Hepatocyte (in vitro differentiated cells): Measurements from ENCODE around the gene PRR18.

Experiments used
- CTCF ChIP-seq: fragments of 200-600 bp; sonication (generic); IDR thresholded peaks from 2 replicates; pipeline ENCODE4 v1.5.1; 2016; ENCODE audit warnings: antibody characterized with exemption, mild to moderate bottlenecking; ENCODE audit not compliant: poor library complexity
- EZH2 ChIP-seq: fragments of 200-600 bp; sonication (generic); IDR thresholded peaks from 2 replicates; pipeline ENCODE4 v1.6.1; 2016; ENCODE audit warnings: antibody characterized with exemption, mild to moderate bottlenecking, borderline replicate concordance

DNA sequence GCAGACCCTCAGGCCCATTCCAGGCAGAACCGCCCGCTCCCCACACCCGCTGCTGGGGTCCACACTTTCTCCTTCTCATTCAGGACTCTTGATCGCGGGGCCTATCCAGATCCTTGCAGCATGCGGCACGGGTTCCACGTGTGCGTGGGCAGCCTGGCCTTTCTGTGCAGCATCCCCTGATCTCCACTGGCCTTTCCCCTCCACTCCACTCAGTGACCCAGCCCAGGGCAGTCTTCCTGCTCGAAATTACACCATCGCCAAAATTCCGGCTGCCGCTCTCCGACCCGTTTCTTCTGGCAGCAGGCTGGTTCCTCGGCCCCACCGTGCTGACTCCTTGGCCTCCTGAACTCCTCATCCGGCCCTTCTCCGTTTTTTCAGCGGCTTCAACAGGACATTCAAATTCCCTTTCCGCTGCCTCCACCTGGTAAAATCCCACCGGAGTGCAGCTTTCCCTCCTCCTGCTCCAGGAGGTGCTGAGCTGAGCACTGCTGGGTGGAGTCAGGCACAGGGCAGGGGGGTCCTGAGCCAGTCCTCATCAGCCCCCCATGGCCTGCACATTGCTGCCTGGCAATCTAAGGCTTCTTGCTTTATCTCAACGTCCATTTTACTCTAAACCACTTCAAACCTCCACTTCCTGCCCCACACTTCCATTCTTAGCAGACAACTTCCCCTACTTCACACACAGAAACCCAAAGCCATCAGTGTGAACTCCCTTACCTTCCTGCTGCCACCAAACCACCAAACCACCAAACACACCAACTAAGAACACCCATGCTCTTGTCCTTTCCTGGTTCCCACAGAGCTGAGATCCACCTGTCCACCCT is 25.2 kb upstream of the PRR18 start:
- TF ChIP-seq CTCF (no peak), EZH2 (no peak)
